ENCODE measurements around the gene OR8G5.

Gene OR8G5

DNA sequence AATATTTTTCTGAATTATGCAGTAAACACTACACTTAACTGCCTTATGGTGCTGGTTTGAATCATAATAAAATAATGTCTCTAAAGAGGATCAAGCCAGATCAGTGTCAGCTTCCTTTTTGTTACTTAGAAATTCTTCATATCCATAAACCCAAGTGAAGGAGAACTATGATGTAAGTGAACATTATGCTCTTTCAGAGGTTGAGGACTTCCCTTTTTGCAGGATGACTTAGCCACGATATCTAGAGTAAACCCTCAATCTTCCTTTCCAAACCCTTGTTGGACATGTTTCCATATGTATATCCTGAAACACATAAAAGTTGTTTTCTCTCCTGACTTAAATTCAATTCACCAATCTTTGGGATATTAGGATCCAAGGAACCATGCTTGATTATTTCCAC is 38.5 kb downstream of the OR8G5 start:
- no peak for DNase-seq

DNA sequence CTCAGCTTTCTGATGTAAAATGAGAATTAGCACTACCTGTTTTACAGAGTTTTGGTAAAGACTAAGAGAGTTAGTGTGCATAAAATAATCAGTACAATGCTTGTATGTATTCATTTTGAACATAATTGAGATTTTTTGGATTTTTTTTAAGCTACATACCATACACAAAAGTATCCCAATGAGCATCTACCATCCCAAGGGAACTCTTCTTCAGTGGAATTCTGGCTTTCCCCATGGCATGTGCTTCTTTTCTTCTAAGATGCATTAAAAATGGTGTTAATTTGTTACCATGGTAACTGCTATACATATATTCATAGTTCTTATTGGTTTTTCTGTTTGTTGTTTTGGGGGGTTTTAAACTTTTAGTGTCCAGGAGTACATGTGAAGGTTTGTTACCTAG is 39.8 kb downstream of the OR8G5 start:
- no peak for DNase-seq

DNA sequence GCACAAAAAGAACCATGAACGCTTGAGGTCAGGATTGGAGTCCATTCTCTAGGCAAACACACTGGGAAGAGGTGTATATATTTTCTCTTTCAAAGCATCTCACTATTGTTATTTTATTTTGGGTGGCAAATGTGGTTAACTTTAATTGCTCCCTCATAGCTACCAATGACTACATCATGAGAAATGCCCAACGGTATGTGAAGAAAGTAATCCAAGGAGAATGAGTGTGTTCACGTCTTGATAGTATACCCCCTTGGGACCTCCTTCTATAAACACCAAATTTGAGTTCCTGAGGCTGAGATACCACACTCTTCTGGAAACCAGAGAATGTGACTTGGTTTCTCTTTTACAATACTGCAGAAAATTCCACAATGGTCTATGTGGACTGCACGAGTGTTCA is 41.7 kb downstream of the OR8G5 start:
- DNase-seq: no peak

DNA sequence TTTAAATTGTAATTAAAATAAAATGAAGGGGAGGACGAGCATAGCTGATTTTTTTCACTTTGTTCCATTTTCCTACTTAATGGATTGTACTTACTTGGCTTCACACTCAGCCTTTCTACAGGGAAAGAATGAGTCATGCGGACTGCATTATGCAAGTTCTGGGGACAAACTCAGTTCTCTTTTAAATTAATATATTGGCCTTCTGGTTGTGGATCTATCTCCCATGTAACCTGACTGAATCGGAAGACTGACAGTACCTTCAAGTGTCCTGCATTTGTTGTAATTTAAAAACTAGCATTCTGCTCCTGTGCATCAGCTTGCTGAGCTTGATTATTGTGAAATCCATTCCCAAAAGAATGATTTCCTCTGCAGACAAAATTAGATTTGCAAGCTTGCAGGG is 45.4 kb downstream of the OR8G5 start:
- no peak for DNase-seq

DNA sequence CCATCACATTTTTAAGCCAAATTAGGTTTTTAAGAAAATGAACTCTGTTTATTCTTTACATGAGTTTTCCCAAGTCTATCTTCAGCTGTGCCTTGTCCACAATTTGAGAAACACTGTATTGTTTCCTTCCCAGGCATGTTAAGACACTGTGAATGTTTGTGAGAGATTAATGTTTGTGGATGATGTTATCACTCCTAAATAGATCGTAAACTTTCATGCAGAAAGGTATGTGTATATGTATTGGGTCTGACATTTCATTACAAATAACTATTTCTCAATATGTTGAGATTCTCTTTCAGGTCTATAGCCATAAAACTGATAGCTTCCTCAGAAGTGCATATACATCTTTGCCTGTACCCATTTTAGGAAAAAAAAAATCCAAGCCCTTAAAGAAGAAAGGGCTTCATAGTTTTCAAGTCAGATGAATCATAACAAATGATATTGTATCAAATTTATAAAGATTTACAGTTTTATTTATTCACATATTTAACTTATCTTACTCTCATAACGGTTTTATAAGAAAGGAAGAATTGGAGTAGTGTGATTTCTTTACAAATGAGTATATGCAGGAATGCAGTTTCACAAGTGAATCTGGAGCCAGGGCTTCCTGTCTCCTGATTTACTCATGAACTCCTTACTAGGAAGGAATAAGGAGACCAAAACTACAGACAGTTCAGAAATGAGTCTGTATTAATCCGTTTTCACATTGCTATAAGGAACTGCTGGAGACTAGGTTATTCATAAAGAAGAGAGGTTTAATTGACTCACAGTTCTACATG is 46.4 kb downstream of the OR8G5 start:
- DNase-seq: no peak

DNA sequence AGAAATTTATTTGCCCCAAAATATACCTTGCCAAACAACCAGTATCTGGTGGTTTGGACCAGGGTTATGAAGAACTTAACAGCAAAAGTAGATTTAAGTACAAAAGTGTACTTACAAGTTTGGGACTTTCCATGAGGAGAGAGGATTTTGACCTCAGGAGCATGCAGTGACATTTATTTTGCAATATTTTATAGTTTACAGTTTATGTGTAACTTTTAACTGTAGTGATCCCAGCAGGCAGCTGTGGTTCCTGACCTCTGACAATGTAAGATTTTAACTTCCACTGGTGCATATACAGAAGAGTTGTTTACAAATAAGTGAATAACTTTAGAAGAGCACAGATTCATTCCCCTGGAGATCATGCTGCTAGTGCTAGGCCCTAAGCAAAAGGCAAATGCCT is 50.9 kb downstream of the OR8G5 start:
- no peak for DNase-seq

DNA sequence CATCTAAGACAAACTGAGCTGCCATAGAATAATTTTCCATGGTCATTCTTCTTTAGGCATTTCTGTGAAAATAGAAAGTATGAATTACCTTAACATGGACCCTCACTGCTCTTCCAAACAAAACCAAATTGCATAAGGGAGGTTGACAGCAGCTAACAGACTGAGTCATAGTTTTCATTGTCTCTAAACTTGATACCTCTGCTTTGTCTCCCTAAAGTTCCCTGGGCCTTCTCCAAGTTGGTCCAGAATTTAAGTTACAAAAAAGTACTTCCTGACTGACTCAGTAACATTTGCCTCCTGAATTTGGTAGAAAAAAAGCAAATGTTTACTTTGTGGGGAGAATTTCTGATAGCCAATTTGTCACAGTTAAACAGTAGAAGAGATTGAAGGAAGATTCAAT is 54.5 kb downstream of the OR8G5 start:
- no peak for DNase-seq

DNA sequence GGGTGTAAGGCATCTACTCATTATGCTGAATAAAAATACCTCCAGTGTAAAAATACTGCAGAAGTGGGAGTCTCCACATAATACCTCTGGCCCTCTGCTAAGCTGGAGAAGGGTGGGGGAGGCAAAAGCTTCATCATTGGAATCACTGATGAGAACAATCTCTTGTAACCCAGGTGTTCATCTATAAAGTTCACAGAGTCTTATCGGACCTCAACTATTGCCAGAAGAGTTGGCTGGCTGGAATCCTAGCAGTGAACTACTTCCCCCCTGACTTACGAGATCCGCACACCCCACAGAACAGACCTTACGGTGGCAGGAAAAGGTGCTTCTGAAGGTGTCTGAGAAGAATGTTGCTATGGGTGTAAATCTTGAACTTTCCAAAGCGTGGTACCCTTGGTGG is 55.1 kb downstream of the OR8G5 start:
- no peak for DNase-seq

DNA sequence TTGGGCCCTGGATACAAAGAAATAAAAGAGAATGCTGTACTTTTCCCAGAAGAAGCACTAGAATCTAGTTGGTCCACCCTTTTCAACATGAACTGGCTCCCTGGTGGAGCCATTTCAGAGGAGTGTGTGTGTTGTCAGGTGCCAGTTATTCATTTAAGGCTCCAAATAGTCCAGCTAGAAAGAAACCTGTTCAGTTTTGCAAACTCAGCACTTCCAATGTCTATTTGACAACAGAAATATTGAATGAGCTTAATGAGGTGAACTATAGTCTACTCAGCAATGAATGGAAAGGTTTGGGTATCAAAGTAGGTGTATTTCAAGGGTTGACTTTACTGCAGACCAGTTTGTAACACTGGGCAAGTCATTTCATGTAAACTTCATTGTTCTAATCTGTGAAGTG is 55.5 kb downstream of the OR8G5 start:
- no peak for DNase-seq

DNA sequence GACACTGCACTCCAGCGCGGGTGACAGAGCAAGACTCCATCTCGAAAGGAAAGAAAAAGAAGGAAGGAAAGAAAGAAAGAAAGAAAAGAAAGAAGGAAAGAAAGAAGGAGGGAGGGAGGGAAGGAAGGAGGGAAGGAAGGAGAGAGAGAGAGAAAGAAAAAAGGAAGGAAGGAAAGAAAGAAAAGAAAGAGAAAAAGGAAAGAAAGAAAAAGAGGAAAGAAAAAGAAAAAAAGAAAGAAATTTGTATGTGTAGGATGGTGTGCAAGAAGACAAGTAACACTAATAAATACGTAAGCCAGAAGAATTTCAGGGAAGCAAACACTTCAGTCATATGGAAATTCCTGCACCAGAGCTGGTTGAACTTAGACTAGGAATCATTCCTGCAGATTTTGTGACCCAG is 57.0 kb downstream of the OR8G5 start:
- no peak for DNase-seq

DNA sequence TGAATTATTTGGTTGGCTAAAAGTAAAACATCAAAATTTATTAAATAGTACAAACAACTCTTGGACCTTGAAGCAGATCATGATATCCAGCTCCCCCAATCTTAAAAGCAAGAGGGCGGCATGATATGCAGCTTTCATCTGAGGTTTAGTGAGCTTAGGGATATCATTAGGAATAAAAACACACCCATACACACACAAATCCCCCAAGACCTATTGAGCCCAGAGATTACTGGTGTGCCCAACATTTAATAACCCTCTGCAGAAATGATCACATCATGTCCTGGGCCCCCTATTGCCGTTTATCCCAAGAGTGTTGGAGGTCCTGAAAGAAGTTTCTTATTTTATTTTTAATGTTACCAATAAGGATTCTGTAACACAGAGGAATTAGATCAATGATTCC is 57.7 kb downstream of the OR8G5 start, which contains the start of gene OR8D1:
Gene OR8D1 (minus strand): TSS at position 101 of the 400 bp plus-strand sequence. CDS start 3,183 bp downstream, outside the sequence.
- no peak for DNase-seq

DNA sequence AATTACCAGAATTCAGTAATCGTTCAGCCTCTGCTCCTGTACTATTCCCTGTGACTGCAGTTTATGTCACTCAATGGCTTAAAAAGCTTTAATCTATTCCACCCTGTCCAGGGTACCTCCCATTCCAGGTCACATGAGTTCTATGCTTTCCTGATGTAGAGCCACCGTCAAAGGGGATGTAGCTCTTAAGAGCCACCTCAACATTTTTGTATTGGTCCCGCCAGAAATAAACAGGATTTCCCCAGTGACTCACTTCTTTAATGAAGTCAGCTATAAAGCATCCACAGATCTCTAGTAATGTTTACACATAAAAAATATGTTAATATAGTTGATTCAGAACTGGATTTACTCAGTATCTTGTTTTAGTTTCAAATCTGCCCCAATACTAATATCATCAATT is 58.9 kb downstream of the OR8G5 start:
- no peak for DNase-seq
